HepG2 (cell line): ENCODE data around the gene XPO1. TPM values are rescaled to one million over a fixed set of nuclear protein-coding genes. Genes with fewer than 3 reads are reported as not detected.

Experiments used
- BORCS8-MEF2B ChIP-seq: sonication (generic); formaldehyde crosslinking; IDR thresholded peaks from 2 replicates; pipeline ENCODE4 v1.8.0; 2022; ENCODE audit warnings: mild to moderate bottlenecking, missing genetic modification reagents
- FOXO1 ChIP-seq: sonication (generic); formaldehyde crosslinking; IDR thresholded peaks from 2 replicates; pipeline ENCODE4 v1.4.0; 2020; ENCODE audit warnings: missing genetic modification reagents
- KIAA2018 ChIP-seq: sonication (generic); formaldehyde crosslinking; IDR thresholded peaks from 2 replicates; pipeline ENCODE4 v1.5.0; 2020; ENCODE audit warnings: mild to moderate bottlenecking, missing genetic modification reagents, borderline replicate concordance
- NBN ChIP-seq: fragments of 450-650 bp; conservative IDR thresholded peaks from 2 replicates; pipeline ENCODE4 v1.6.1; 2017
- THAP7 ChIP-seq: sonication (generic); formaldehyde crosslinking; IDR thresholded peaks from 2 replicates; pipeline ENCODE4 v1.8.1; 2023; ENCODE audit warnings: mild to moderate bottlenecking, missing genetic modification reagents
- THAP9 ChIP-seq: sonication (generic); formaldehyde crosslinking; IDR thresholded peaks from 2 replicates; pipeline ENCODE4; 2020; ENCODE audit warnings: missing genetic modification reagents, mild to moderate bottlenecking, borderline replicate concordance
- YEATS4 ChIP-seq: sonication (generic); formaldehyde crosslinking; IDR thresholded peaks from 2 replicates; pipeline ENCODE4 v1.4.0; 2020; ENCODE audit warnings: missing genetic modification reagents, borderline replicate concordance
- ZNF136 ChIP-seq: sonication (generic); formaldehyde crosslinking; IDR thresholded peaks from 2 replicates; pipeline ENCODE4 v1.8.1; 2022; ENCODE audit warnings: low read depth, mild to moderate bottlenecking, moderate library complexity, missing genetic modification reagents
- ZNF275 ChIP-seq: sonication (generic); formaldehyde crosslinking; IDR thresholded peaks from 2 replicates; pipeline ENCODE4 v1.8.0; 2022; ENCODE audit warnings: missing genetic modification reagents, mild to moderate bottlenecking, inconsistent platforms, borderline replicate concordance
- ZNF30 ChIP-seq: sonication (generic); formaldehyde crosslinking; IDR thresholded peaks from 2 replicates; pipeline ENCODE4 v1.5.0; 2020; ENCODE audit warnings: mild to moderate bottlenecking, missing genetic modification reagents
- ZNF546 ChIP-seq: sonication (generic); formaldehyde crosslinking; conservative IDR thresholded peaks from 2 replicates; pipeline ENCODE4 v1.8.1; 2023; ENCODE audit warnings: mild to moderate bottlenecking, missing genetic modification reagents
- ZNF589 ChIP-seq: sonication (generic); formaldehyde crosslinking; conservative IDR thresholded peaks from 2 replicates; pipeline ENCODE4 v1.8.0; 2022; ENCODE audit warnings: mild to moderate bottlenecking, moderate library complexity, missing genetic modification reagents
- ZNF619 ChIP-seq: sonication (generic); formaldehyde crosslinking; IDR thresholded peaks from 2 replicates; pipeline ENCODE4 v1.4.0; 2020; ENCODE audit warnings: mild to moderate bottlenecking, missing genetic modification reagents
- ZNF784 ChIP-seq: sonication (generic); formaldehyde crosslinking; IDR thresholded peaks from 2 replicates; pipeline ENCODE4 v1.5.1; 2020; ENCODE audit warnings: missing genetic modification reagents, mild to moderate bottlenecking, borderline replicate concordance
- polyA plus RNA-seq, 8 experiments: library from polyadenylated mRNA; depleted of rRNA in 3 of 8; stranded (reverse) in 7 of 8; unstranded in 1 of 8; fragments of >200 nt; fragmentation: Illumina TruSeq in 4 of 8; extraction: Trizol in 4 of 8; gene quantifications; 2 replicates each; pipeline versions ENCODE4 v1.2.1 to v1.2.3, GENCODE V29; 2011 to 2016; ENCODE audit warnings: low read depth in 4 of 8, missing spikeins in 1 of 8, mixed read lengths in 1 of 8; ENCODE audit not compliant: insufficient read depth in 1 of 8
- total RNA-seq, 5 experiments: library from RNA; depleted of rRNA; stranded (reverse); fragments of >200 nt; fragmentation: Illumina TruSeq; extraction: Trizol; gene quantifications; 2 replicates each; pipeline ENCODE4 v1.2.3, GENCODE V29; 2016; ENCODE audit warnings: low read depth in 1 of 5

The XPO1 gene
- total and polyA plus RNA-seq, 2 of the 13 experiments (the other 11 are each of a cell fraction or from before 2014, with no cell fraction given) = 67.4 to 212 TPM

GRCh38 chr2:61538920-61539520 is 864 bp upstream of the XPO1 start (continued):
- no peak for TF ChIP-seq ZNF30
- TF ChIP-seq FOXO1 (CRISPR knock-in tag) = no peak
- TF ChIP-seq NBN = no peak
- no peak for TF ChIP-seq THAP7 (CRISPR knock-in tag)
- TF ChIP-seq KIAA2018 = no peak
- no peak for TF ChIP-seq ZNF546 (CRISPR knock-in tag)
- no peak for TF ChIP-seq ZNF619 (CRISPR knock-in tag)
- peak; percentile 42; the same call in 1 of the 2 replicates for TF ChIP-seq YEATS4
- peak; percentile 65; the same call in 1 of the 2 replicates for TF ChIP-seq THAP9
- TF ChIP-seq ZNF136 = no peak
- no peak; the same call in 1 of the 2 replicates for TF ChIP-seq ZNF589 (CRISPR knock-in tag)
- TF ChIP-seq BORCS8-MEF2B = no peak
- TF ChIP-seq ZNF784 = no peak
- TF ChIP-seq ZNF275 = no peak
